Loucy (cell line): ENCODE measurements around the gene FGF21.
A peak's percentile ranks its signal among the peaks of the same experiment; 100 is the strongest.

Experiments
- H2AFZ ChIP-seq: fragments of 200-600 bp; sonication (generic); 2 replicates; pipeline ENCODE4 v1.6.0; 2016; ENCODE audit warnings: antibody characterized with exemption, mild to moderate bottlenecking, low read length, moderate library complexity
- H3F3A ChIP-seq: fragments of 200-600 bp; 2 replicates; pipeline ENCODE4 v1.6.0; 2016; ENCODE audit warnings: antibody characterized with exemption, low read depth, mild to moderate bottlenecking
- H3K27me3 ChIP-seq: fragments of 200-600 bp; sonication (generic); 2 replicates; pipeline ENCODE4 v1.6.1; 2014; ENCODE audit warnings: low read length, mild to moderate bottlenecking; ENCODE audit not compliant: insufficient read depth, poor library complexity, severe bottlenecking
- H3K36me3 ChIP-seq: fragments of 200-600 bp; sonication (generic); 2 replicates; pipeline ENCODE4 v1.6.1; 2016; ENCODE audit warnings: low read length; ENCODE audit not compliant: insufficient read depth
- H3K4me1 ChIP-seq: fragments of 200-600 bp; sonication (generic); 2 replicates; pipeline ENCODE4 v1.5.1; 2014; ENCODE audit warnings: low read length, mild to moderate bottlenecking; ENCODE audit not compliant: insufficient read depth, poor library complexity, severe bottlenecking
- H3K4me2 ChIP-seq: fragments of 200-600 bp; sonication (generic); 2 replicates; pipeline ENCODE4 v1.6.0; 2014; ENCODE audit warnings: antibody characterized with exemption, low read length, low read depth, mild to moderate bottlenecking; ENCODE audit not compliant: poor library complexity, severe bottlenecking
- H3K4me3 ChIP-seq: fragments of 200-600 bp; sonication (generic); 2 replicates; pipeline ENCODE4 v1.5.1; 2014; ENCODE audit warnings: low read length, mild to moderate bottlenecking, mixed read lengths; ENCODE audit not compliant: poor library complexity, severe bottlenecking
- H3K79me2 ChIP-seq: fragments of 200-600 bp; sonication (generic); 2 replicates; pipeline ENCODE4 v1.6.1; 2014; ENCODE audit warnings: low read length; ENCODE audit not compliant: insufficient read depth
- H3K9ac ChIP-seq: fragments of 200-600 bp; sonication (generic); 2 replicates; pipeline ENCODE4 v1.6.0; 2014; ENCODE audit warnings: mild to moderate bottlenecking, low read depth, low read length, moderate library complexity; ENCODE audit not compliant: poor library complexity, severe bottlenecking
- H3K9me2 ChIP-seq: fragments of 200-600 bp; sonication (generic); replicated peaks from 2 replicates; pipeline ENCODE4 v1.6.1; 2016; ENCODE audit warnings: low read depth, low read length, mixed read lengths
- H3K9me3 ChIP-seq: fragments of 200-600 bp; sonication (generic); 2 replicates; pipeline ENCODE4 v1.6.1; 2014; ENCODE audit warnings: mild to moderate bottlenecking, antibody characterized with exemption, low read length, low read depth; ENCODE audit not compliant: insufficient read depth
- H4K20me1 ChIP-seq: fragments of 200-600 bp; sonication (generic); 2 replicates; pipeline ENCODE4 v1.6.0; 2014; ENCODE audit warnings: antibody characterized with exemption, low read length, mild to moderate bottlenecking; ENCODE audit not compliant: insufficient read depth, poor library complexity, severe bottlenecking
- EZH2phosphoT487 ChIP-seq: fragments of 200-600 bp; IDR thresholded peaks from 2 replicates; pipeline ENCODE4 v1.6.1; 2018; ENCODE audit warnings: antibody characterized with exemption, mild to moderate bottlenecking, moderate library complexity, borderline replicate concordance
- TF ChIP-seq, protein P1 (sequence below): fragments of 200-600 bp; sonication (generic); conservative IDR thresholded peaks from 2 replicates; pipeline ENCODE4 v1.5.1; 2014; ENCODE audit warnings: mild to moderate bottlenecking, antibody characterized with exemption, low read length

Gene FGF21

DNA sequence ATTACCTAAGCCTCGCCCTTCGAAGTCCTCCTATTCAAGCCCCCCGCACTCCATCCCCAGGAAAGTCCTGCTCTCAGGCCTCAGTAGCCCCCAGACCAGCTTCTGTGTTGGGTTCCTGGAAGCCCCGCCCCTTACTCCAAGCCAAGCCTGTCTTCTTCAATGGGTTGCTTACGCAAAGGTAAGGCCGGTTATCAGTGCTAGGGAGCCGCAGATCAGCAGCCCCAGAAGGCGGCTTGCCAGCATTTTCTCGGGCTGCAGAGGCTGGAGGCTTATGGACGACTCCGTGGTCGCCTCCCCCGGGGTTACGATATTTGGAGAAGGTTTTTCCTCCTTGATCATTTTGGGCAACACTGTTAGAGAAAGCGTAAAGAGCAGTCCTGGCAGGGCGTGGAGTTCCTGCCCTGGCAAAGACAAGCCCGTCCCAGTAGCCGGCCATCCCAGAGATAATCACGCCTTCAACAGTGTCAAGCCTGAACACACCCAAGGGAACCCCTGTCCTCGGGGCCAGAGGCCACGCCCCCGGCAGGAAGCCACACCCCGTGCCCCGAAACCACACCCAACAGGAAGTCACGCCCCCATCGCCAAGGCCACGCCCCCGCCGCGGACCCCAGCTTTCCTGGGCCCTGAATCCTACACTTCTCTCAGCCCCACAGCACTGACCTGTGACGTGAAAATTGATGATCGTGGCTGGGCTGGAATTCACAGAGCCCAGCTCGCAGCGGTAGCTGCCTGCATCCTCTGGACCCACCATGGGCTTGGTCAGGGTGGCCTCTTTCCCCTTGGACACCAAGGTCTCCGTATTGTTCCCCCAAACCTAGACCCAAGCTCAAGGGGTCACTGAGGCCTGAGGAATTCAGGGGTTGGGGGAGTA is 14.0 kb upstream of the FGF21 start:
- Histone ChIP-seq H3K9me3 (no peaks in the 10 kb centered on the region), H3K9me2 (no peaks in the 10 kb centered on the region), H3K4me2 (no peak overlapping the region), H3F3A (no peaks in the 10 kb centered on the region), H3K9ac (no peak overlapping the region), H4K20me1 (no peaks in the 10 kb centered on the region), H3K4me1 (peaks cover 21% of the 10 kb centered on the region), H3K36me3 (no peaks in the 10 kb centered on the region), H3K4me3 (no peak overlapping the region), H3K79me2 (no peaks in the 10 kb centered on the region), H2AFZ (no peak overlapping the region), H3K27me3 (no peaks in the 10 kb centered on the region)
- TF ChIP-seq, protein P1, sequence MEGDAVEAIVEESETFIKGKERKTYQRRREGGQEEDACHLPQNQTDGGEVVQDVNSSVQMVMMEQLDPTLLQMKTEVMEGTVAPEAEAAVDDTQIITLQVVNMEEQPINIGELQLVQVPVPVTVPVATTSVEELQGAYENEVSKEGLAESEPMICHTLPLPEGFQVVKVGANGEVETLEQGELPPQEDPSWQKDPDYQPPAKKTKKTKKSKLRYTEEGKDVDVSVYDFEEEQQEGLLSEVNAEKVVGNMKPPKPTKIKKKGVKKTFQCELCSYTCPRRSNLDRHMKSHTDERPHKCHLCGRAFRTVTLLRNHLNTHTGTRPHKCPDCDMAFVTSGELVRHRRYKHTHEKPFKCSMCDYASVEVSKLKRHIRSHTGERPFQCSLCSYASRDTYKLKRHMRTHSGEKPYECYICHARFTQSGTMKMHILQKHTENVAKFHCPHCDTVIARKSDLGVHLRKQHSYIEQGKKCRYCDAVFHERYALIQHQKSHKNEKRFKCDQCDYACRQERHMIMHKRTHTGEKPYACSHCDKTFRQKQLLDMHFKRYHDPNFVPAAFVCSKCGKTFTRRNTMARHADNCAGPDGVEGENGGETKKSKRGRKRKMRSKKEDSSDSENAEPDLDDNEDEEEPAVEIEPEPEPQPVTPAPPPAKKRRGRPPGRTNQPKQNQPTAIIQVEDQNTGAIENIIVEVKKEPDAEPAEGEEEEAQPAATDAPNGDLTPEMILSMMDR, result no peak
- no peak for TF ChIP-seq EZH2phosphoT487

- Histone ChIP-seq H3K9me3 (no peaks in the 10 kb centered on the region), H3K4me3 (no peak overlapping the region)
These were observed 13.2 kb upstream of the FGF21 start for GRCh38 chr19:48742096-48742495.

DNA sequence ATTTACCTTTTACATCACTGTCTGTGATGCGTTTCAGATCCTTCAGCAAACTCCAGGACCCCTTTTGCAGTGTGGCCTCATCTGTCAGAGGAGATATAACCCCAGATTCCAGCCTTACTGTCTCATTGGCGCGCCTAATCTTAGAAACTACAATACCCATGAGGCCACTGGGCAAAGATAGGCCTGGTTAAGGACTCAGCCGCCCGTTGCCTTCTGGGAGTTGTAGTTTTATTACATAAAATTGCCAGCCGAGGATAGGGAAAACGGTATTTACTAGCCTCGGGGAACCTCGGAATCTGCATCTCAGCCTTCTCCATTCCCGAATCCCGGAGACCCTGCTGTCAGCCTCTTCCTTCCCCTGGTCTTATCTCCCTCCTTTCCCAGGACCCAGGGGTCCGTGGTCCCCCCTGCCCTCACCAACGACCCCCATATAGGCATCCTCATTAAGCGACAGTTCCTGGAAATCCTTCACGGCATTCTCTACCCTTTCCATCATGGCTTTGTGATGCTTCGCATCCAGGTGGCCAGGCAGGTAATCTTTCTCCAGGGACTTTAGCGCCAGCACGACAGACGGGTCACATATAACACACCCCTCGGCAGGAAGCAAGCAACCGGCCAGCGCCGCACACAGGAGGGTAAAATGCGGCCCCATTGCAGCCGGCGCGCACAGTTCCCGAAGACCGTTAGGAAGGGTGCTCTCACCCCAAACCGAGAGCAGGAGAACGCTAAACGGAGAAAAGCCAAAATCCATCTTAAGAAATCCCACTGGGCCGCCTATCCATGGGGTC is 9.9 kb upstream of the FGF21 start:
- H3K4me1 ChIP-seq, result peaks cover 6% of the 10 kb centered on the region
- H3K4me2 ChIP-seq, result peak overlapping the region; percentile 54
- H3K27me3 ChIP-seq, result no peaks in the 10 kb centered on the region
- peak overlapping the region; percentile 92 for H2AFZ ChIP-seq
- no peaks in the 10 kb centered on the region for H3K79me2 ChIP-seq
- peak overlapping the region; percentile 34 for H3K4me3 ChIP-seq
- peak overlapping the region; percentile 33 for H3K9ac ChIP-seq
- no peak for TF ChIP-seq EZH2phosphoT487
- TF ChIP-seq, protein P1, result no peak
- H3K36me3 ChIP-seq, result no peaks in the 10 kb centered on the region
- H3K9me3 ChIP-seq, result no peaks in the 10 kb centered on the region
- H4K20me1 ChIP-seq, result no peaks in the 10 kb centered on the region
- no peaks in the 10 kb centered on the region for H3F3A ChIP-seq
- H3K9me2 ChIP-seq, result no peaks in the 10 kb centered on the region

More at GRCh38 chr19:48742096-48742495, 13.2 kb upstream of the FGF21 start:
- Histone ChIP-seq H2AFZ (no peak overlapping the region), H3K4me1 (peaks cover 21% of the 10 kb centered on the region), H3K79me2 (no peaks in the 10 kb centered on the region), H3K4me2 (no peak overlapping the region), H3F3A (no peaks in the 10 kb centered on the region), H3K36me3 (no peaks in the 10 kb centered on the region), H4K20me1 (no peaks in the 10 kb centered on the region), H3K9me2 (no peaks in the 10 kb centered on the region), H3K9ac (no peak overlapping the region), H3K27me3 (no peaks in the 10 kb centered on the region)
- TF ChIP-seq, protein P1, result no peak
- TF ChIP-seq EZH2phosphoT487, result no peak
